T-helper 17 cell (primary cell): ENCODE results near the gene FOXA2. TPM values are rescaled to one million over a fixed set of nuclear protein-coding genes. Genes with fewer than 3 reads are reported as not detected.

Experiments used
- ATAC-seq: fragments of 150-1000 bp; cut with Tn5 transposase; 2 replicates; pipeline ENCODE4 v1.10.0; 2021; ENCODE audit warnings: mild to moderate bottlenecking, moderate library complexity
- DNase-seq, 3 donors: peaks; one replicate each; pipeline versions ENCODE4 v3.0.0 to v3.0.0-alpha.2; 2020 to 2021
- H3K9me3 ChIP-seq: one replicate; pipeline ENCODE4 v1.7.0; 2013; ENCODE audit warnings: low read length, mild to moderate bottlenecking; ENCODE audit not compliant: control insufficient read depth, poor library complexity, severe bottlenecking
- H3K27ac Mint-ChIP-seq: one replicate; pipeline ENCODE4 v1.8.0; 2022; ENCODE audit warnings: mild to moderate bottlenecking, moderate library complexity, mixed read lengths
- H3K27me3 Mint-ChIP-seq: one replicate; pipeline ENCODE4 v1.8.0; 2022; ENCODE audit warnings: mixed read lengths
- H3K36me3 Mint-ChIP-seq: one replicate; pipeline ENCODE4 v1.8.0; 2022; ENCODE audit warnings: low read depth, mixed read lengths
- H3K4me1 Mint-ChIP-seq: one replicate; pipeline ENCODE4 v1.8.0; 2022; ENCODE audit warnings: mild to moderate bottlenecking, mixed read lengths
- H3K4me3 Mint-ChIP-seq: one replicate; pipeline ENCODE4 v1.8.0; 2022; ENCODE audit warnings: mild to moderate bottlenecking, moderate library complexity, mixed read lengths
- total RNA-seq, 4 donors: library from RNA in 2 of 4; stranded (reverse) in 2 of 4; gene quantifications; one replicate each; pipeline ENCODE4 v1.2.3 and lab custom pipeline; 2022 to 2026

Gene FOXA2
- total RNA-seq, 2 donors from 2014 or later: not detected

DNA sequence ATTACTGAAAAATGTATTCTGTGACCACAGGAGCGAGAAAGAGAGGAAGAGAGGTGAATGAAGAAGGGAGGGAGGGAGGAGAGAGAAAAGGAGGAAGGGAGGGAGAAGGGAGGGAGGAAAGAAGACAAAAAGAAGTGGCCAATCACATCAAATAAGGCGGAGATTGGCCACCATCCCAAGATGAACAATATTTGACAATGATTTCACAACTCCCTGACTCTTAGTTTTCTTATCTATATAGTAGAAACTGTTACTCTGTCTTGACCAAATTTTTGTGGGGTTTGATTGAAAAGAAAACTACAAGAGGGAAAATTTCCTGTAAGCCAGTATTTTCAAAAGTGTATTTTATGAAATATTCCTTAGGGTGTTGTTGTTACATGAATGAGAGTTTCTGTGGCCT, 52.6 kb downstream of the FOXA2 start:
- no peaks in the 10 kb centered on the region for H3K9me3 ChIP-seq
- H3K36me3 Mint-ChIP-seq: no peaks in the 10 kb centered on the region
- H3K27me3 Mint-ChIP-seq: no peaks in the 10 kb centered on the region
- ATAC-seq: no peak
- H3K4me3 Mint-ChIP-seq: no peak overlapping the region
- DNase-seq: no peak
- H3K4me1 Mint-ChIP-seq: no peaks in the 10 kb centered on the region
- no peak overlapping the region for H3K27ac Mint-ChIP-seq

DNA sequence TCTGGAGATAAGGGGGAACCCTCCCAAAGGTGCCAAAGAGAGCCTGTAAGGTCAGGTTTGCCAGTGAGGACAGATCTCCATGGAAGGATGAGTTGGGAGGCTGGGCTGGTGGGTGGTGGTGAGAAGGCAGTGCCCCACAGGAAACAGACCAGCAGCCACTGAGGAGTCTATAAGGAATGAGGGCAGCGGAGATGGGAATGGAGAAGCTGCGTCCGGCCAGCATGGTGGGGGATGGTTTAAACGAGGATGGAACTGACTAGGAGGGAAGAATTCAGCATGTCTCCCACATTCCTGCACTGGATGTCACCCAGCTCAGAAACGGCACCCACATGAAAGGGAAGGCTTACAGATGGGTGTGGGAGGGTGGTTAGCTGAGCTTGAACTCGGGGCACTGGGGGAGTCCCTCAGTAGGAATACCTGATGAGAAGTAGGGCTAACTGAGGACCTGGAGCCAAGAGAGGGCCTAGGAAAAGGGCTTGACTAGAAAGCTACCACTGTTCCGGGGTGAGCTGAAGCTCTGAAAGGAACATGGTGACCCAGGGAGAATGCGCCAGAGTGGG, 53.2 kb downstream of the FOXA2 start:
- Mint-ChIP-seq H3K36me3 (no peaks in the 10 kb centered on the region), H3K4me1 (no peaks in the 10 kb centered on the region), H3K4me3 (no peak overlapping the region), H3K27me3 (no peaks in the 10 kb centered on the region), H3K27ac (no peak overlapping the region)
- no peaks in the 10 kb centered on the region for H3K9me3 ChIP-seq
- no peak for ATAC-seq
- DNase-seq: no peak
